GM18505 (cell line): Measurements from ENCODE around the gene PTBP1.
"Not testable (repeated sequence)": the region's sequence is repeated elsewhere in the genome, so short reads cannot be mapped to it uniquely, and the experiment has no call there.

Source experiments
- ATAC-seq: cut with Tn5 transposase; IDR thresholded peaks from one replicate; pipeline ENCODE4 v1.9.1; 2021; ENCODE audit not compliant: unreplicated experiment
- POLR2A ChIP-seq: IDR thresholded peaks from 4 replicates; pipeline ENCODE4 v1.6.1; 2011; ENCODE audit warnings: borderline replicate concordance; ENCODE audit not compliant: insufficient read depth, insufficient read length; ENCODE audit errors: extremely low read depth

Gene PTBP1

GRCh38 chr19:812049-812746 lies 14.9 kb downstream of the PTBP1 start:
- ATAC-seq: no peak
- TF ChIP-seq POLR2A: no peak

GRCh38 chr19:812747-813218 lies 15.5 kb downstream of the PTBP1 start:
- TF ChIP-seq POLR2A: no peak
- ATAC-seq: no peak

DNA sequence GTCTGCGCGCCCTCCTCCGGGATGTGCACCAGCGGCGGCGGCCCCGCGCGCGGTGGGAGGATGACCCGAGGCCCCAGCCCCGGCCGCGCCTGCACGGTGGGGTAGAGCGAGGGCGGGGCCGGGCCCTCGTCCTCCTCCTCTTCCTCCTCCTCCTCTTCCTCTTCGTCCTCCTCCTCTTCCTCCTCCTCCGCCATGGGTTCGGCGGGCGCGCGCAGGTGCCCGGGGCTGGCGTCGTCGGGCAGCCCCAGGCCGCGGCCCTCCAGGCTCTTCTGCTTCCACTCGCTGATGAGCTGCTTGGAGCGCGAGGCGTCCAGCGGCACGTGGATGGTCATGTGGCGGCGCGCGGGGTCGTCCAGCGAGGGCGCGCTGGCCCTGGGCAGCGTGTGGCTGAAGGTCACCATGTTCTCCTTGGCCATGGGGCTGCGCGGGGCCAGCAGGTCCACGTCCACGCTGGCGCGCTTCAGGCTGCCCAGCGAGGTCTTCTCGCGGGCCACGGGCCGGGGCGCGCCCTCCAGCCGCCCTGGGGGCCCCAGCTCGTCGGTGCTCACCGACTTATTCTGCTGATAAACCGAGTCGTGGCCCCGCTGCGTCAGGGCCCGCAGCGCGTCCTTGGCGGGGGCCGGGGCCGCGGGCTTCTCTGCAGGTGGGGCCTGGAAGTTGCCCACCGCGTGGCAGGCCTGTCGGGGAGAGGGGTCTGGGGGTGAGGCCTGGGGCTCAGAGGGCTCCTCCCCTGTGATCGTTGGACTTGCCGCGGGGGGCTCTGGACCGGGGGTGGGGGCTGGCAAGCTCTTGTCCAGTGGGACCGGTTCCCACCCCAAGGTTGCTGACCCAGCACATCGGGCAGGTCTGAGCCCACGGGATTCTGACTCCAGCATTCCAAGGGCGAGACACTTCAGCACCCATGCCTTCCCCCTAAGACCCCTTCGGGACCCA lies 16.2 kb downstream of the PTBP1 start:
- ATAC-seq: no peak
- no peak for TF ChIP-seq POLR2A

GRCh38 chr19:814152-815078 lies 17.2 kb downstream of the PTBP1 start:
- TF ChIP-seq POLR2A: peak; percentile 6
- ATAC-seq: no peak

DNA sequence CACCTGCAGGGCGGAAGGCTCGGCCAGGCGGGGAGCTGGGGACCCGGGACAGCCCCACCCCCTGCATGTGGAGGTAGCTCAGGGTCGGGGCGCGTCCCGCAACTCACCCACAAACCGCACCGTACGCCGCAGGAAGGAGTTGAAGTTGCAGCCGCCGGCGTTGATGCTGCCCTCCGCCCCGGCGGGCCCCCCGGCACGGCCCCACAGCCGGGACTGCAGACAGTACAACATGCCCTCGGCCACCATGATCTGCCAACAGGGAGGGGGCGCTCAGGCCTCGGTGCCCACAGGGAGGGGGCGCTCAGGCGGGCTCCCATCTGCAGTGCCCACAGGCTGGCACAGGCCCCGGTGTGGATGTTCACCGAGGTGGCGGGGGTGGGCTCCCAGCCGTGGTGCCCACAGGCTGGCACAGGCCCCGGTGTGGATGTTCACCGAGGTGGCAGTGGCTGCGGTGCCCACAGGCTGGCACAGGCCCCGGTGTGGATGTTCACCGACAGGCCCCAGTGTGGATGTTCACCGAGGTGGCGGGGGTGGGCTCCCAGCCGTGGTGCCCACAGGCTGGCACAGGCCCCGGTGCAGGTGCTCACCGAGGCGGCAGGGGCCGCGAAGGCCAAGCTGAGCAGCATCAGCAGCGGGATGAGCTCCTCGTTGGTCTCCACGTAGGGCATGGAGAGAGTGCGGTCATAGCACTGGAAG lies 18.0 kb downstream of the PTBP1 start:
- ATAC-seq: no peak
- no peak for TF ChIP-seq POLR2A

GRCh38 chr19:815775-816499 lies 18.7 kb downstream of the PTBP1 start:
- TF ChIP-seq POLR2A: no peak
- ATAC-seq: no peak

GRCh38 chr19:816500-816857 lies 19.2 kb downstream of the PTBP1 start:
- TF ChIP-seq POLR2A: no peak
- no peak for ATAC-seq

GRCh38 chr19:820212-820611 lies 23.0 kb downstream of the PTBP1 start:
- ATAC-seq: not testable (repeated sequence)

GRCh38 chr19:821231-821824 lies 24.1 kb downstream of the PTBP1 start:
- no peak for TF ChIP-seq POLR2A
- no peak for ATAC-seq

DNA sequence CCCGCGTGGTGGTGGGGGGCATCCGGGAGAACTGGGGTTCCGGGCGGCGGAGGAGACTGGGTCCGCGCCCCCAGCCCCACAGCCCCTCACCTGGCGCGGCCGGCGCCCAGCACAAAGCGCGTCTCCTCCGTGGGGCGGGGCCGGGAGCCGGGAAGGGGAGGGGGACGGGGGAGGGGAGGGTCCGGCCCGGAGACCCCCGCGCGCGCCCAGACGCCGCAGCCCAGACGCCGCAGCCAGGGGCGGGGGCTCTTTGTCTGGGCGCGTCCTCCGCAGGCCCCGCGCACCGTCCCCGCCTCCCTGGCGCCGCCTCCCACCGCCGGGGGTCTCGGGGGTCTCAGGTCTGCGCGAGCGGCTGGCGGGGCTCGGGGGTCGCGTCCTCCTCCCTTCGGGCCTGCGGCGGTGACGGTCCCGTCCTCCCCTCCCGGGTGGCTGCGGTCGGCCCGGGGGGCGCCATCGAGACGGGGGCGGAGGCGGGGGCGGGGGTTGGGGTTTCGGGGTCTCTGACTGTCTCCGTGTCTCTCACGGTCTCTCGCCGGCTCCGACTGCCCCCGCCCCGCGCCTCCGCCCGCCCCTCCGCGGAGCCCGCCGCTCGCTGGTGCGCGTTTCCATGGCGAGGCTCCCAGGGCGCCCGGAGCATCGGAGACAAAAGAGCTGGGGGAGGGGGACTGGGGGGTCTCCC lies 24.7 kb downstream of the PTBP1 start, which contains the start of gene PLPPR3:
Gene PLPPR3, minus strand, starts transcription at position 131 of the 679 bp plus-strand sequence. CDS start 396 bp downstream, outside the sequence.
- no peak for ATAC-seq
- TF ChIP-seq POLR2A: no peak

- no peak for TF ChIP-seq POLR2A
- no peak for ATAC-seq
Measured at GRCh38 chr19:823565-824121, 26.4 kb downstream of the PTBP1 start.

DNA sequence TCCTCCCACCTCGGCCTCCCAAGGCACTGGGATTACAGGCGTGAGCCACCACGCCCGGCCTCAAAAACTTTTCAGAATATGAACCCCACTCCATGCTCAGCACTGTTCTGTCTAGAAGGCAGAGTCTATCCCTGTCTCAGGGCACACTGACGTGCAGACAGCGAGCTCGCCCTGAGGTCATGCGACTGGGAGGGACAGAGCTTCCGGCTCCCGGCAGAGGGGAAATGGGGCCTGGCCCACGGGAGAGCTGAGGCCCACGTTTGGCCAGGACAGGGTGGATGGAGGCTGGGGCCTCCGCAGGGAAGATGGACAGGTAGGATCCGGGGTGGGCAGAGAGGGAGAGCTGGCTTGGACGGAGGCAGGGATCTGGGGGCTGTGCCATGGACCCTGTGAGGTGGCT lies 27.6 kb downstream of the PTBP1 start:
- no peak for TF ChIP-seq POLR2A
- ATAC-seq: no peak
